CD8-positive, alpha-beta memory T cell (primary cell): ENCODE data around the gene OTOP3. TPM values are rescaled to one million over a fixed set of nuclear protein-coding genes. Genes with fewer than 3 reads are reported as not detected.

Experiments used
- CTCF ChIA-PET: fragments of 350-600 bp; sonication (Branson Sonifier 250); formaldehyde crosslinking; loops from one replicate; lab custom pipeline; 2021; ENCODE audit warnings: antibody characterized with exemption; lab: Charles Lee
- POLR2A ChIA-PET: fragments of 350-600 bp; sonication (Branson Sonifier 250); formaldehyde crosslinking; loops from one replicate; lab custom pipeline; 2021; ENCODE audit warnings: antibody characterized with exemption; lab: Charles Lee
- DNase-seq, 5 donors: peaks; one replicate each; pipeline versions ENCODE4 v3.0.0 to v3.0.0-alpha.2; 2020 to 2022; ENCODE audit warnings: mixed read lengths in 1 of 5
- H3K27ac ChIP-seq: one replicate; pipeline ENCODE4 v1.7.0; 2013; ENCODE audit warnings: low read depth, mild to moderate bottlenecking, low read length, moderate library complexity
- H3K27me3 ChIP-seq: 2 replicates; pipeline ENCODE4 v1.7.0; 2013; ENCODE audit warnings: low read length, mild to moderate bottlenecking; ENCODE audit not compliant: insufficient read depth, poor library complexity, severe bottlenecking
- H3K36me3 ChIP-seq: 2 replicates; pipeline ENCODE4 v1.7.0; 2013; ENCODE audit warnings: mild to moderate bottlenecking, low read length, moderate library complexity; ENCODE audit not compliant: insufficient read depth
- H3K4me1 ChIP-seq: 2 replicates; pipeline ENCODE4 v1.7.0; 2013; ENCODE audit warnings: mild to moderate bottlenecking, low read length, moderate library complexity; ENCODE audit not compliant: insufficient read depth
- H3K4me3 ChIP-seq: 2 replicates; pipeline ENCODE4 v1.7.0; 2013; ENCODE audit warnings: mild to moderate bottlenecking, low read length
- H3K9me3 ChIP-seq: 2 replicates; pipeline ENCODE4 v1.7.0; 2013; ENCODE audit warnings: mild to moderate bottlenecking, low read length
- H3K27ac Mint-ChIP-seq, 8 donors: one replicate each; pipeline ENCODE4 v1.8.0; 2020 to 2021; ENCODE audit warnings: mixed read lengths in 8 of 8, mild to moderate bottlenecking in 6 of 8, inconsistent platforms in 3 of 8, moderate library complexity in 3 of 8
- H3K27me3 Mint-ChIP-seq, 2 donors: one replicate each; pipeline ENCODE4 v1.8.0; 2020 to 2021; ENCODE audit warnings: mixed read lengths in 2 of 2, mild to moderate bottlenecking in 1 of 2, moderate library complexity in 1 of 2
- H3K36me3 Mint-ChIP-seq, 3 donors: one replicate each; pipeline ENCODE4 v1.8.0; 2020 to 2021; ENCODE audit warnings: mixed read lengths in 3 of 3, inconsistent platforms in 1 of 3, mild to moderate bottlenecking in 1 of 3
- H3K4me1 Mint-ChIP-seq, 3 donors: one replicate each; pipeline ENCODE4 v1.8.0; 2020 to 2021; ENCODE audit warnings: mixed read lengths in 3 of 3, inconsistent platforms in 1 of 3, mild to moderate bottlenecking in 1 of 3
- H3K4me3 Mint-ChIP-seq, 7 donors: one replicate each; pipeline ENCODE4 v1.8.0; 2020 to 2021; ENCODE audit warnings: mixed read lengths in 7 of 7, mild to moderate bottlenecking in 6 of 7, moderate library complexity in 4 of 7, inconsistent platforms in 2 of 7
- H3K9me3 Mint-ChIP-seq, 5 donors: one replicate each; pipeline ENCODE4 v1.8.0; 2020 to 2022; ENCODE audit warnings: mixed read lengths in 5 of 5, mild to moderate bottlenecking in 3 of 5, moderate library complexity in 2 of 5, inconsistent platforms in 1 of 5
- polyA plus RNA-seq: library from polyadenylated mRNA; unstranded; fragments of 300-500 nt; fragmentation: Illumina TruSeq; gene quantifications from one replicate; pipeline ENCODE4 v1.2.3, GENCODE V29; 2021
- total RNA-seq, 2 experiments: library from RNA; stranded (reverse); gene quantifications; one replicate each; pipeline ENCODE4 v1.2.3, GENCODE V29; 2021

OTOP3 gene
- total and polyA plus RNA-seq, 3 experiments from 2014 or later: not detected

GRCh38 chr17:74954665-74955421, 19.1 kb downstream of the OTOP3 start:
- no peak for DNase-seq
- Histone ChIP-seq H3K27ac (no peak overlapping the region), H3K9me3 (no peaks in the 10 kb centered on the region), H3K36me3 (no peaks in the 10 kb centered on the region), H3K4me3 (no peak overlapping the region), H3K27me3 (no peaks in the 10 kb centered on the region), H3K4me1 (no peaks in the 10 kb centered on the region)
- Mint-ChIP-seq H3K27me3 (peaks cover 3 to 5% of the 10 kb centered on the region in 2 donors), H3K4me1 (peaks cover 0 to 3% (median 2%) of the 10 kb centered on the region in 3 donors), H3K9me3 (no peaks in the 10 kb centered on the region), H3K4me3 (peak overlapping the region in 1 of 7 donors; percentile 4), H3K36me3 (no peaks in the 10 kb centered on the region), H3K27ac (no peak overlapping the region)
- ChIA-PET CTCF (interaction anchor here (0.6 to 1.5 kb wide), 2 partner anchors 164 to 584 kb away, joined by 4 read pairs; no protein-coding TSS in a partner anchor), POLR2A (no interaction called here)

GRCh38 chr17:74956093-74956492, 20.4 kb downstream of the OTOP3 start:
- Mint-ChIP-seq H3K4me3 (no peak overlapping the region), H3K9me3 (no peaks in the 10 kb centered on the region), H3K36me3 (no peaks in the 10 kb centered on the region), H3K27ac (no peak overlapping the region), H3K4me1 (peaks cover 0 to 7% (median 2%) of the 10 kb centered on the region in 3 donors), H3K27me3 (peaks cover 3 to 5% of the 10 kb centered on the region in 2 donors)
- Histone ChIP-seq H3K4me3 (no peak overlapping the region), H3K9me3 (no peaks in the 10 kb centered on the region), H3K27me3 (no peaks in the 10 kb centered on the region), H3K36me3 (no peaks in the 10 kb centered on the region), H3K4me1 (no peaks in the 10 kb centered on the region), H3K27ac (no peak overlapping the region)
- no peak for DNase-seq
- CTCF ChIA-PET: interaction anchor here (1.0 to 3.9 kb wide), 6 partner anchors 24 to 247 kb away, joined by 3 to 21 read pairs (median 4); partner anchors contain the start of genes NT5C and OTOP2
- POLR2A ChIA-PET: no interaction called here

GRCh38 chr17:74957935-74958740, 22.4 kb downstream of the OTOP3 start:
- H3K4me1 Mint-ChIP-seq: peaks cover 4 to 11% (median 4%) of the 10 kb centered on the region in 3 donors
- H3K4me3 Mint-ChIP-seq: no peak overlapping the region
- no peaks in the 10 kb centered on the region for H3K4me1 ChIP-seq
- H3K27me3 Mint-ChIP-seq: peaks cover 0 to 5% of the 10 kb centered on the region in 2 donors
- no peaks in the 10 kb centered on the region for H3K36me3 ChIP-seq
- no peaks in the 10 kb centered on the region for H3K9me3 Mint-ChIP-seq
- no peaks in the 10 kb centered on the region for H3K27me3 ChIP-seq
- H3K27ac ChIP-seq: no peak overlapping the region
- ChIA-PET POLR2A (no interaction called here), CTCF (interaction anchor here (0.8 to 6.1 kb wide), 19 partner anchors 9 to 301 kb away, joined by 3 to 84 read pairs (median 4); partner anchors contain the start of genes HID1, OTOP2 and OTOP3)
- H3K4me3 ChIP-seq: no peak overlapping the region
- H3K9me3 ChIP-seq: no peaks in the 10 kb centered on the region
- no peak overlapping the region for H3K27ac Mint-ChIP-seq
- DNase-seq: peak; percentile 56 to 77 (median 70)
- H3K36me3 Mint-ChIP-seq: no peaks in the 10 kb centered on the region

GRCh38 chr17:74959826-74960515, 24.3 kb downstream of the OTOP3 start:
- POLR2A ChIA-PET: interaction anchor here (0.6 kb wide), 1 partner anchor 36 kb away, joined by 3 read pairs; no protein-coding TSS in a partner anchor
- peaks cover 4 to 11% (median 4%) of the 10 kb centered on the region in 3 donors for H3K4me1 Mint-ChIP-seq
- H3K4me3 Mint-ChIP-seq: no peak overlapping the region
- no peak overlapping the region for H3K27ac Mint-ChIP-seq
- CTCF ChIA-PET: interaction anchor here (1.3 to 6.1 kb wide), 17 partner anchors 13 to 453 kb away, joined by 3 to 84 read pairs (median 11); partner anchors contain the start of genes CDR2L, HID1, MRPL58 and NT5C
- H3K36me3 Mint-ChIP-seq: no peaks in the 10 kb centered on the region
- no peaks in the 10 kb centered on the region for H3K36me3 ChIP-seq
- DNase-seq: no peak
- no peaks in the 10 kb centered on the region for H3K9me3 ChIP-seq
- H3K4me1 ChIP-seq: no peaks in the 10 kb centered on the region
- no peaks in the 10 kb centered on the region for H3K27me3 ChIP-seq
- H3K4me3 ChIP-seq: no peak overlapping the region
- no peak overlapping the region for H3K27ac ChIP-seq
- H3K27me3 Mint-ChIP-seq: peaks cover 0 to 4% of the 10 kb centered on the region in 2 donors
- no peaks in the 10 kb centered on the region for H3K9me3 Mint-ChIP-seq

- H3K27me3 ChIP-seq: no peaks in the 10 kb centered on the region
- Mint-ChIP-seq H3K4me3 (no peak overlapping the region), H3K27me3 (peaks cover 0 to 4% of the 10 kb centered on the region in 2 donors), H3K4me1 (peaks cover 4 to 11% (median 7%) of the 10 kb centered on the region in 3 donors), H3K9me3 (no peaks in the 10 kb centered on the region), H3K36me3 (no peaks in the 10 kb centered on the region), H3K27ac (no peak overlapping the region)
- DNase-seq: peak in 4 of 5 donors; percentile 9 to 58 (median 12)
- POLR2A ChIA-PET: interaction anchor here (0.6 to 1.0 kb wide), 3 partner anchors 8 to 37 kb away, joined by 3 to 6 read pairs (median 3); partner anchors contain the start of gene HID1
- no peaks in the 10 kb centered on the region for H3K9me3 ChIP-seq
- H3K27ac ChIP-seq: no peak overlapping the region
- CTCF ChIA-PET: interaction anchor here (0.7 to 6.1 kb wide), 33 partner anchors 8 to 452 kb away, joined by 3 to 84 read pairs (median 6); partner anchors contain the start of genes CDR2L, HID1, KCTD2 and MRPL58
- H3K4me3 ChIP-seq: no peak overlapping the region
- no peaks in the 10 kb centered on the region for H3K36me3 ChIP-seq
- H3K4me1 ChIP-seq: no peaks in the 10 kb centered on the region
Measured at GRCh38 chr17:74960570-74961342, 25.1 kb downstream of the OTOP3 start.

GRCh38 chr17:74961657-74962350, 26.1 kb downstream of the OTOP3 start:
- H3K27ac Mint-ChIP-seq: peak overlapping the region in 3 of 8 donors; percentile 11 to 77 (median 14)
- peak; percentile 71 to 86 (median 78) for DNase-seq
- no peaks in the 10 kb centered on the region for H3K9me3 Mint-ChIP-seq
- no peaks in the 10 kb centered on the region for H3K9me3 ChIP-seq
- no peak overlapping the region for H3K4me3 Mint-ChIP-seq
- H3K4me3 ChIP-seq: no peak overlapping the region
- H3K27ac ChIP-seq: no peak overlapping the region
- ChIA-PET CTCF (interaction anchor here (0.6 to 6.1 kb wide), 40 partner anchors 9 to 677 kb away, joined by 3 to 84 read pairs (median 6); partner anchors contain the start of genes ARMC7, CDR2L, HID1 and KCTD2), POLR2A (interaction anchor here (0.6 to 1.2 kb wide), 6 partner anchors 11 to 274 kb away, joined by 3 to 6 read pairs (median 3); partner anchors contain the start of gene HID1)
- no peaks in the 10 kb centered on the region for H3K27me3 ChIP-seq
- no peaks in the 10 kb centered on the region for H3K36me3 Mint-ChIP-seq
- H3K4me1 Mint-ChIP-seq: peaks cover 4 to 11% (median 7%) of the 10 kb centered on the region in 3 donors
- H3K4me1 ChIP-seq: no peaks in the 10 kb centered on the region
- H3K27me3 Mint-ChIP-seq: peaks cover 0 to 4% of the 10 kb centered on the region in 2 donors
- H3K36me3 ChIP-seq: no peaks in the 10 kb centered on the region
